Activated naive CD4-positive, alpha-beta T cell treated with anti-CD3 and anti-CD28 coated beads, Interleukin-2, amount 10 ng/mL, durations not matched to agents 7 days and 5 days (primary cell): Measurements from ENCODE around the gene KLHL25.

Experiments
- CTCF ChIA-PET: fragments of 350-600 bp; sonication (Branson Sonifier 250); formaldehyde crosslinking; loops from one replicate; lab custom pipeline; 2021; ENCODE audit warnings: antibody characterized with exemption; lab: Charles Lee
- DNase-seq: peaks from one replicate; pipeline ENCODE4 v3.0.0-alpha.2; 2020
- H3K27ac Mint-ChIP-seq: one replicate; pipeline ENCODE4 v1.8.0; 2021; ENCODE audit warnings: mild to moderate bottlenecking, moderate library complexity, mixed read lengths
- H3K27me3 Mint-ChIP-seq: one replicate; pipeline ENCODE4 v1.8.0; 2021; ENCODE audit warnings: mild to moderate bottlenecking, mixed read lengths
- H3K36me3 Mint-ChIP-seq: one replicate; pipeline ENCODE4 v1.8.0; 2021; ENCODE audit warnings: mixed read lengths
- H3K4me1 Mint-ChIP-seq: one replicate; pipeline ENCODE4 v1.8.0; 2021; ENCODE audit warnings: mixed read lengths
- H3K4me3 Mint-ChIP-seq: one replicate; pipeline ENCODE4 v1.8.0; 2021; ENCODE audit warnings: mild to moderate bottlenecking, moderate library complexity, mixed read lengths
- H3K9me3 Mint-ChIP-seq: one replicate; pipeline ENCODE4 v1.8.0; 2021; ENCODE audit warnings: mixed read lengths

Gene KLHL25

GRCh38 chr15:85725564-85725963 is 69.2 kb downstream of the KLHL25 start:
- H3K27ac Mint-ChIP-seq, result no peak overlapping the region
- H3K36me3 Mint-ChIP-seq, result peaks cover 77% of the 10 kb centered on the region
- no peak for DNase-seq

GRCh38 chr15:85725019-85725418 is 69.7 kb downstream of the KLHL25 start:
- CTCF ChIA-PET, result interaction anchor here (1.0 to 1.6 kb wide), 4 partner anchors 13 to 142 kb away, joined by 3 to 5 read pairs (median 3); no protein-coding TSS in a partner anchor
- no peaks in the 10 kb centered on the region for H3K27me3 Mint-ChIP-seq
- no peak overlapping the region for H3K27ac Mint-ChIP-seq
- no peak for DNase-seq
- H3K4me3 Mint-ChIP-seq, result no peak overlapping the region
- H3K9me3 Mint-ChIP-seq, result no peaks in the 10 kb centered on the region
- H3K36me3 Mint-ChIP-seq, result peaks cover 73% of the 10 kb centered on the region
- H3K4me1 Mint-ChIP-seq, result peaks cover 22% of the 10 kb centered on the region

More at GRCh38 chr15:85725564-85725963, 69.2 kb downstream of the KLHL25 start:
- Mint-ChIP-seq H3K9me3 (no peaks in the 10 kb centered on the region), H3K4me1 (peaks cover 27% of the 10 kb centered on the region), H3K27me3 (no peaks in the 10 kb centered on the region), H3K4me3 (no peak overlapping the region)
- CTCF ChIA-PET, result interaction anchor here (1.0 to 1.2 kb wide), 2 partner anchors 107 to 119 kb away, joined by 3 read pairs; no protein-coding TSS in a partner anchor

GRCh38 chr15:85723960-85724945 is 70.5 kb downstream of the KLHL25 start:
- Mint-ChIP-seq H3K36me3 (peaks cover 72% of the 10 kb centered on the region), H3K27me3 (no peaks in the 10 kb centered on the region), H3K9me3 (no peaks in the 10 kb centered on the region), H3K27ac (peak overlapping the region; percentile 83), H3K4me3 (no peak overlapping the region), H3K4me1 (peaks cover 22% of the 10 kb centered on the region)
- DNase-seq, result no peak
- CTCF ChIA-PET, result interaction anchor here (1.0 to 1.6 kb wide), 3 partner anchors 13 to 142 kb away, joined by 3 to 5 read pairs (median 3); no protein-coding TSS in a partner anchor

GRCh38 chr15:85722374-85723152 is 72.2 kb downstream of the KLHL25 start:
- DNase-seq, result no peak
- H3K36me3 Mint-ChIP-seq, result peaks cover 75% of the 10 kb centered on the region

GRCh38 chr15:85718981-85719380 is 75.7 kb downstream of the KLHL25 start:
- Mint-ChIP-seq H3K27me3 (no peaks in the 10 kb centered on the region), H3K36me3 (peaks cover 74% of the 10 kb centered on the region), H3K9me3 (no peaks in the 10 kb centered on the region), H3K27ac (no peak overlapping the region), H3K4me3 (no peak overlapping the region), H3K4me1 (peaks cover 11% of the 10 kb centered on the region)
- CTCF ChIA-PET, result interaction anchor here (1.4 kb wide), 1 partner anchor 11 kb away, joined by 4 read pairs; no protein-coding TSS in a partner anchor
- DNase-seq, result no peak

More at GRCh38 chr15:85722374-85723152, 72.2 kb downstream of the KLHL25 start:
- Mint-ChIP-seq H3K4me1 (peaks cover 22% of the 10 kb centered on the region), H3K27me3 (no peaks in the 10 kb centered on the region), H3K27ac (no peak overlapping the region), H3K9me3 (no peaks in the 10 kb centered on the region), H3K4me3 (no peak overlapping the region)
- CTCF ChIA-PET, result no interaction called here

- Mint-ChIP-seq H3K4me3 (no peak overlapping the region), H3K4me1 (peaks cover 7% of the 10 kb centered on the region)
- CTCF ChIA-PET, result interaction anchor here (1.4 kb wide), 1 partner anchor 11 kb away, joined by 4 read pairs; no protein-coding TSS in a partner anchor
Observed at GRCh38 chr15:85718271-85718971, 76.3 kb downstream of the KLHL25 start.

GRCh38 chr15:85717212-85717611 is 77.5 kb downstream of the KLHL25 start:
- H3K4me3 Mint-ChIP-seq, result no peak overlapping the region
- H3K27me3 Mint-ChIP-seq, result no peaks in the 10 kb centered on the region
- DNase-seq, result no peak
- peaks cover 73% of the 10 kb centered on the region for H3K36me3 Mint-ChIP-seq
- H3K4me1 Mint-ChIP-seq, result peaks cover 1% of the 10 kb centered on the region
- no peaks in the 10 kb centered on the region for H3K9me3 Mint-ChIP-seq
- CTCF ChIA-PET, result no interaction called here
- H3K27ac Mint-ChIP-seq, result no peak overlapping the region

More at GRCh38 chr15:85718271-85718971, 76.3 kb downstream of the KLHL25 start:
- Mint-ChIP-seq H3K27me3 (no peaks in the 10 kb centered on the region), H3K9me3 (no peaks in the 10 kb centered on the region), H3K27ac (no peak overlapping the region), H3K36me3 (peaks cover 74% of the 10 kb centered on the region)
- DNase-seq, result no peak

- CTCF ChIA-PET, result no interaction called here
- H3K9me3 Mint-ChIP-seq, result no peaks in the 10 kb centered on the region
- no peak for DNase-seq
- H3K36me3 Mint-ChIP-seq, result peaks cover 70% of the 10 kb centered on the region
- no peak overlapping the region for H3K4me3 Mint-ChIP-seq
- no peak overlapping the region for H3K27ac Mint-ChIP-seq
- peaks cover 6% of the 10 kb centered on the region for H3K4me1 Mint-ChIP-seq
- no peaks in the 10 kb centered on the region for H3K27me3 Mint-ChIP-seq
Observed at GRCh38 chr15:85716261-85716660, 78.5 kb downstream of the KLHL25 start.

- Mint-ChIP-seq H3K27ac (no peak overlapping the region), H3K36me3 (peaks cover 58% of the 10 kb centered on the region), H3K4me1 (peaks cover 34% of the 10 kb centered on the region), H3K4me3 (no peak overlapping the region), H3K9me3 (no peaks in the 10 kb centered on the region), H3K27me3 (no peaks in the 10 kb centered on the region)
- CTCF ChIA-PET, result interaction anchor here (0.6 to 2.2 kb wide), 3 partner anchors 9 to 119 kb away, joined by 3 to 5 read pairs (median 4); no protein-coding TSS in a partner anchor
- no peak for DNase-seq
Observed at GRCh38 chr15:85711580-85712192, 83.0 kb downstream of the KLHL25 start.

- Mint-ChIP-seq H3K27ac (no peak overlapping the region), H3K9me3 (no peaks in the 10 kb centered on the region), H3K4me1 (peaks cover 46% of the 10 kb centered on the region), H3K4me3 (no peak overlapping the region), H3K36me3 (peaks cover 53% of the 10 kb centered on the region), H3K27me3 (no peaks in the 10 kb centered on the region)
- CTCF ChIA-PET, result interaction anchor here (1.6 to 2.2 kb wide), 2 partner anchors 10 to 18 kb away, joined by 3 to 4 read pairs; no protein-coding TSS in a partner anchor
- DNase-seq, result no peak
Observed at GRCh38 chr15:85710340-85710842, 84.3 kb downstream of the KLHL25 start.
